ENCODE results near the gene FAM124B.

Gene FAM124B

GRCh38 chr2:224401641-224402342 is at the start of gene FAM124B:
FAM124B (minus strand) TSS chr2:224402107; CDS start chr2:224401768, 339 bp downstream.
- peak in 1 of 2 donors; percentile 9 for DNase-seq (ENCODE audit: low read depth in 2 of 2)

GRCh38 chr2:224449212-224450147 is 47.6 kb upstream of the FAM124B start:
- DNase-seq (ENCODE audit: low read depth in 2 of 2), result no peak

- DNase-seq (ENCODE audit: low read depth in 2 of 2), result no peak
Observed at GRCh38 chr2:224448236-224448635, 46.3 kb upstream of the FAM124B start.

- DNase-seq (ENCODE audit: low read depth in 2 of 2), result no peak
Observed at GRCh38 chr2:224444783-224445182, 42.9 kb upstream of the FAM124B start.

- no peak for DNase-seq (ENCODE audit: low read depth in 2 of 2)
Observed at GRCh38 chr2:224444021-224444420, 42.1 kb upstream of the FAM124B start.

GRCh38 chr2:224442071-224442967 is 40.4 kb upstream of the FAM124B start:
- DNase-seq (ENCODE audit: low read depth in 2 of 2), result no peak

GRCh38 chr2:224440988-224441387 is 39.1 kb upstream of the FAM124B start:
- DNase-seq (ENCODE audit: low read depth in 2 of 2), result no peak

GRCh38 chr2:224438726-224439125 is 36.8 kb upstream of the FAM124B start:
- no peak for DNase-seq (ENCODE audit: low read depth in 2 of 2)

GRCh38 chr2:224436634-224437033 is 34.7 kb upstream of the FAM124B start:
- no peak for DNase-seq (ENCODE audit: low read depth in 2 of 2)

- no peak for DNase-seq (ENCODE audit: low read depth in 2 of 2)
Observed at GRCh38 chr2:224434618-224435017, 32.7 kb upstream of the FAM124B start.

GRCh38 chr2:224433442-224433841 is 31.5 kb upstream of the FAM124B start:
- DNase-seq (ENCODE audit: low read depth in 2 of 2), result no peak

- DNase-seq (ENCODE audit: low read depth in 2 of 2), result no peak
Observed at GRCh38 chr2:224432003-224432579, 30.2 kb upstream of the FAM124B start.

GRCh38 chr2:224429441-224429810 is 27.5 kb upstream of the FAM124B start:
- no peak for DNase-seq (ENCODE audit: low read depth in 2 of 2)

GRCh38 chr2:224428787-224429440 is 27.0 kb upstream of the FAM124B start:
- DNase-seq (ENCODE audit: low read depth in 2 of 2), result no peak

GRCh38 chr2:224427471-224427870 is 25.6 kb upstream of the FAM124B start:
- no peak for DNase-seq (ENCODE audit: low read depth in 2 of 2)

- no peak for DNase-seq (ENCODE audit: low read depth in 2 of 2)
Observed at GRCh38 chr2:224426656-224427055, 24.7 kb upstream of the FAM124B start.

GRCh38 chr2:224421065-224421464 is 19.2 kb upstream of the FAM124B start:
- no peak for DNase-seq (ENCODE audit: low read depth in 2 of 2)

GRCh38 chr2:224417947-224418346 is 16.0 kb upstream of the FAM124B start:
- no peak for DNase-seq (ENCODE audit: low read depth in 2 of 2)

- DNase-seq (ENCODE audit: low read depth in 2 of 2), result no peak
Observed at GRCh38 chr2:224417361-224417729, 15.4 kb upstream of the FAM124B start.

- DNase-seq (ENCODE audit: low read depth in 2 of 2), result no peak
Observed at GRCh38 chr2:224416656-224417360, 14.9 kb upstream of the FAM124B start.
